CD1c-positive myeloid dendritic cell (primary cell): ENCODE results near the gene B4GALT7.
A peak's percentile ranks its signal among the peaks of the same experiment; 100 is the strongest.
"Not testable (repeated sequence)": the region's sequence is repeated elsewhere in the genome, so short reads cannot be mapped to it uniquely, and the experiment has no call there.

Experiments
- DNase-seq: peaks from one replicate; pipeline ENCODE4 v3.0.0-alpha.2; 2016; ENCODE audit errors: extremely low spot score

The B4GALT7 gene, protein sequence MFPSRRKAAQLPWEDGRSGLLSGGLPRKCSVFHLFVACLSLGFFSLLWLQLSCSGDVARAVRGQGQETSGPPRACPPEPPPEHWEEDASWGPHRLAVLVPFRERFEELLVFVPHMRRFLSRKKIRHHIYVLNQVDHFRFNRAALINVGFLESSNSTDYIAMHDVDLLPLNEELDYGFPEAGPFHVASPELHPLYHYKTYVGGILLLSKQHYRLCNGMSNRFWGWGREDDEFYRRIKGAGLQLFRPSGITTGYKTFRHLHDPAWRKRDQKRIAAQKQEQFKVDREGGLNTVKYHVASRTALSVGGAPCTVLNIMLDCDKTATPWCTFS

DNA sequence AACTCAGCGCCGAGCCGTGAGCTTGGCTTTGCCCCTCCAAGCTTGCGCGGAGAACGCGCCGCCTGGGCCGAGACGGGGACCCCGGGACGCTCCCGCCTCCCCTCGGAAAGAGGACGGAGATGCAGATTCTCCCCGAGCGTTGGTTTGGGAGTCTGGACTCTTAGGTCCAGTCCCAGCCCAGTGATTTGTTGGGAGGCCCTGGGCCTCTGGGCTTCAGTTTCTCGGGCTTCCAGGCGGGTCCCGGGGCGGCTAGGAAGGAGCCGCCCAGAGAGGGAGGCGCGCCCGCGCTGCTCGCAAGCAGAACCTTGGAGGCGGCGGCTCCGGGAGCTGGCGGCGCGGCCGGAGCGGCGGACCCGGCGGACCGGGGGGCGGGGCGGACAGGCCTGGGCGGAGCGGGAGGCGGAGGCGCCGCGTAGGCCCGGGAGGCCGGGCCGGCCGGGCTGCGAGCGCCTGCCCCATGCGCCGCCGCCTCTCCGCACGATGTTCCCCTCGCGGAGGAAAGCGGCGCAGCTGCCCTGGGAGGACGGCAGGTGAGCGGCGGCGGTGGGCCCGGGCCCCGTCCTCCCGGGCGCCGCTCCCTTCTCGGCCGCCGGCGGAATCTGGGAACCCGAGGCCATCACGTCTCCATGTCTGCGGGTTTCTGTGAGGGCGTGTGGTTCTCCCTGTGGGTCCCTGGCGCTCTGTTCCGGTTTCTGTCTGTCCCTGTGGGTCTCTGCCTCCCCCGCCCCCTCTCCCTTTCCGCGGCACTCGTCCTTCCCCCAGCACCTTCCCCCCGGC lies at the start of gene B4GALT7:
Gene B4GALT7 (plus strand): TSS at position 402 of the 777 bp plus-strand sequence. CDS start 79 bp downstream, at position 481.
- DNase-seq = peak; percentile 87

DNA sequence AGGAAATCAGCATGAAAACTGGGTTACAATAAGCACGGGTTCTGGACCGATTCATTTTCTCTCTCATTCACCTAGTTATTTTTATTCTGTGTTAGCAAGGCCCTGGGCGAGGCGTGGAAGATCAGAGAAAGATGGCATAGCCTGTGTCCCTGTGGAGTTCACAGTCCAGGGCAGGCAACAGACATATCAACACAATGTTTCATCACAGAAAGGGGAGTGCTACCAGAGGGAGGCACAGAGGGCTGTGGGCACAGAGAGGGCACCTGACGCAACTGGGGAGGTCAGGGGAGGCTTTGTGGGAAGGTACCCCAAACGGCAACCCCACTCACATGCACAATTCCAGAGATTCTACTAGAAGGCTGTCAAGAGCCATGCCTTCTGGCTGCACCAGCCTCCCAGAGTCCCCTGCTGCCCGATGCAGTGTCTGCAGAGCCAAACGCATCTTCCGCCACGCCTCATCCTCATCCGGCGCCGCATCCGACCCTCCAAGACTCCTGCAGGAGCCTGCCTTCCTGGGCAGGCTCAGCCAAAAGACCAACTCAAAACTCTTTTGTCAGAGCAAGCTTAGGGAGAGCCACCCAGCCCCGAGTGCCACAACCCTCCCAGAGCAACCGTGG lies 47.0 kb upstream of the B4GALT7 start:
- no peak for DNase-seq

DNA sequence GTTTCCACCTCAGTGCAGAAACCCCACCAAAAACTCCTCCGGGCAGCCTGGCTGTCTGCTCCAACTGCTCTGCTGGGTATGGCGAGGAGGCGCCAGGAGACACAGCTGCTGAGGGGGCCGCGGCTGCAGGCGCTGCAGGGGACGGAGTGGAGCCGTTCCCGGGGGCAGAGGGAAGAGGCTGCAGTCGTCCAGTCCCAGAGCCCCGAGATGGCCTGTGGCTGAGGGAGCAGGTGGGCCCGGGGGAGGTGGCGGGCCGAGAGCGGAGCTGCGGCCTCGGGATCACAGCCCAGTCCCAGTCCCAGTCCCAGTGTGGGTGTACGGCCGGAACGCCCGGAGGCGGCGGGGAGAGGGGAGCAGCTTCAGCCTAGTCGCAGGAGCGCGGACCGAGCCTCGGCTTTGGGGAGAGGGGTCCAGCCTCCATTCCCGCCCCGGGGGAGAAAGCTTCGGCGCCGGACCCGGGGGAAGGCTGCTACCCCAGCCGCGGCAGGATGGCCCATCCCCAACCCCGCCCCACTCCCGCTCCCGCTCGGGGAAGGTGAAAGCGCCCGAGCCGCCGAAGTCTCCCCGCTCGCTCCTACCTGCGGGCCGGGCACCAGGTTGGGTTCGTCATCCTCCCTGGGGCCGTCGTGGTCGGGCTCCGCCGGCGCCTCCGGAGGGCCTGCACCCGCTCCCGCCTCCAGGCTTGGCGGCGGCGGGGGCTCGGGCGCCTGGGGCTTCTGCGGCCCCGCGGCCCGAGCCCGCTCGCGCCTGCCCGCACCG lies 46.1 kb upstream of the B4GALT7 start:
- peak; percentile 35 for DNase-seq

DNA sequence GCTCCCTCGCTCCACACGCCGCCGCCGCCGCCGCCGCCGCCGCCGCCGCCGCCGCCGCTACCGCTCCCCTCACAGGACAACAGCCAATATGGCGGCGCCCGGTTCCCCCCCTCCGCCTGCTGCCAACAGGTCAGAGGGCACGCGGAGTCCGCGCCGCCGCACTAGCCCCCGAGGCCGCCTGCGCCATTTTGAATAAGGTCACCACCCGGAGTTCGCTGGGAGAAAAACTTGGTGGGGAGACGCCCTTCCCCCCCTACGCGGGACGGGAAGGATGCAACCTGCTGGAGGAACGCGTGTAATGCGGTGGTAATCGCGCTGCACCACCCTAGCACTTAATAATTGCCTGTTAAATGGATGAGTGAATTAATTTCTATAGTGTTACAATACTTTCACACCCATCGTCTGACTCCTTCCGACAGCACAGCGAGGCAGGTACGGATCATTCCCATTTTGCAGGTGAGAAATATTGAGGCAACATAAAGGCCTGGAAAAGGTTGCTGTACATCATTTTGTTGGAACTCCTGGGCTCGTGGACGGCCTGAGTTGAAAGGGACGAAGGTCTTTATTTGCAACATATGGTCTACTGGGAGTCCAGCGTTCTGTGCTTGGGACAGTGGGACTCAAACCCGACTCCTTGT lies 45.3 kb upstream of the B4GALT7 start, which contains the start of gene FAM193B:
Gene FAM193B (minus strand): TSS at position 90 of the 638 bp plus-strand sequence. CDS start 105 bp downstream, outside the sequence.
- peak; percentile 96 for DNase-seq

DNA sequence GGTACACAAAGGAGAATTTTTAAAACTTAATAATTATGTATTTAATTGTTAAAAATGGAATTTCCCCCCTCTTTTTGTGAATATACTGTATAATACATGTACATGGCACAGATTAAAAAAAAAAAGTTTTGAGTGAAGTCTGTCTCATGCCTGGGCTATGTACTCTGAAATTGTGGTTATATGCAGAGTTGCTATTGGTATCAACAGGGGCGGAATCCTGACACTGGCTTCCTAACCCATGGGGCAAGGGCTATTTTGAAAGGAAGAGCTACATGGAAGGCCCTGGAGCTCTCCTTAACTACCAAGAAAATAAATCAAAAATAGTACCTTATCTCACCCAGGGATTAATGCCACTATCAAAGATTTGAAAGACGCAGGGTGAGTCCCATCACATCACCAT lies 44.7 kb upstream of the B4GALT7 start:
- no peak for DNase-seq

DNA sequence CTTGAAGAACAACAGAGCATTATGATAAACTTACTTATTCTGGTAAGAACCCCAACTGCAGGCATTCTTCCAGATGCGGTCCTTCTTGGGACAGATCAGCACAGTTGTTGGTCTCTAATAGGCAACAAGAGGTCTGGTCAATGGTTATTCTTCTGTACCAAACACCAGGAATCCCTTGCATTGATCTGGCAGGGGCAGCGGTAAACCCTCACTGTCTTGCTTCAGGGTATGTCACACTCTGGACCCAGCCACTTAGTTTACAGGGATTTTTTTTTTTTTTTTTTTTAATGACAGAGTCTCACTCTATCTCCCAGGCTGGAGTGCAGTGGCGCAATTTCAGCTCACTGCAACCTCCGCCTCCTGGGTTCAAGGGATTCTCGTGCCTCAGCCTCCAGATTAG lies 44.3 kb upstream of the B4GALT7 start:
- no peak for DNase-seq

DNA sequence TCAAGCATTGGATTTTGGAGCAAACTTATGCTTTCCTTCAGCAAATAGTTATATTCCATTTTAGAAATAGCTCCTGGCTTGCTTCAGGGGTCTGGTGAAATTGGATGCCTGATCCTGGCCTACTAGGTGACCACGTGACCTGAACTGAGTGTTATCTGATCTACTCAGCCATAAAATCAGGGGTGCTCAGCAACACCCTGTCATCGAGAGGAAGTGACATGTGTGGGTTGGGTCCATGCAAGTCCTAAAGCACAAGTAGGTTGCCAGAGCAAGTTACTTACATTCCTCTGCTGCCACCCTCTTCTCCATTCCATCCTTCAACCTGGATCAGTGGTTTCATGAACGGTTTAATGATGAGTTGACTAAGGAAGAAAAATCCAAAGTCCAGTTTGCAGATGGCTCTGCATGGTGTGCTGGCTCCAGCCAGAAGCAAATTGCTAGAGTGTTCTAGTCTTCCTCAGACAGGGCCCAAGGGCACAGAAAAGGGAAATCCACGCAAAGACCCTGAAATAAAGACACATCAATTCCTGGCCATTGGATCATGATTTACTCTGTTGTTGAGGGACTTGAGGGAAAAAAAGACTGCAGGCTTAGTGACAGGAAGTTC lies 42.8 kb upstream of the B4GALT7 start:
- no peak for DNase-seq

DNA sequence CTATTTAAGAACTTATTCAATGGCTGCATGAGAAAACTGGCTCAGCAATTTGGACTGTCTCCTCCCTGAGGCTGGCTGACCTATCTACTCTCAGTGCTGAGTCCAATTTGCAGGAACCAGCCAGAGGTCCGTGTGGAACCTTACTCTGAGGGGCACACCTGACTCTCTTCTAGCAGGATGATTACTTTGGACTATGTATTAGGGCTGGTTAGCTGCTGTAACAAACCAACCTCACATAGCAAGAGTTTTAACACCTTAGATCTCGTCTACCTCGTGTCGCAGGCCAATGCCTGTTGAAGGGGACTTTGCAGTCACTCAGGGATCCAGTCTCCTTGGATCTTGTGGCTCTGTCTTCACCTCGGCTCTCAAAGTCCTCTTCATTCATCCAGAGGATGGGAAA lies 42.1 kb upstream of the B4GALT7 start:
- DNase-seq = no peak

DNA sequence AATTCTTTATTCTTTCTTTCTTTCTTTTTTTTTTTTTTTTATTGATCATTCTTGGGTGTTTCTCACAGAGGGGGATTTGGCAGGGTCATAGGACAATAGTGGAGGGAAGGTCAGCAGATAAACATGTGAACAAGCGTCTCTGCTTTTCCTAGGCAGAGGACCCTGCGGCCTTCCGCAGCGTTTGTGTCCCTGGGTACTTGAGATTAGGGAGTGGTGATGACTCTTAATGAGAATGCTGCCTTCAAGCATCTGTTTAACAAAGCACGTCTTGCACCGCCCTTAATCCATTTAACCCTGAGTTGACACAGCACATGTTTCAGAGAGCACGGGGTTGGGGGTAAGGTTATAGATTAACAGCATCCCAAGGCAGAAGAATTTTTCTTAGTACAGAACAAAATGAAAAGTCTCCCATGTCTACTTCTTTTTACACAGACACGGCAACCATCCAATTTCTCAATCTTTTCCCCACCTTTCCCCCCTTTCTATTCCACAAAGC lies 40.4 kb upstream of the B4GALT7 start:
- DNase-seq = not testable (repeated sequence)

DNA sequence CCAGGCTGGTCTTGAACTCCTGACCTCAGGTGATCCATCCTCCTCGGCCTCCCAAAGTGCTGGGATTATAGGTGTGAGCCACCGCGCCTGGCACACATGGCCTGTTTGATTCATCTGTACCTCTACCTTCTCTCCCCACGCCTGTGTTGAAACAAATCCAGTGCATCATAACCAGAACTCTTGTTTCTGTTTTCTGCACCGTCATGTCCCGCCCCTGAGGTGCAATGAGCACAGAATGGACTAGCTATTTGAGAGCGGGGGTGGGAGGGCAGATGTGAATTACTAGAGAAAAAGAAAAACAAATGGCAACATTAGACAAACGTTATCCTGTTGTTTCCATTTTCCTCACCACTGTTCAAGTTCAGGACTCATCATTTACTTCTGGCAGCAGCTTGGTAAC lies 34.9 kb upstream of the B4GALT7 start:
- no peak for DNase-seq

DNA sequence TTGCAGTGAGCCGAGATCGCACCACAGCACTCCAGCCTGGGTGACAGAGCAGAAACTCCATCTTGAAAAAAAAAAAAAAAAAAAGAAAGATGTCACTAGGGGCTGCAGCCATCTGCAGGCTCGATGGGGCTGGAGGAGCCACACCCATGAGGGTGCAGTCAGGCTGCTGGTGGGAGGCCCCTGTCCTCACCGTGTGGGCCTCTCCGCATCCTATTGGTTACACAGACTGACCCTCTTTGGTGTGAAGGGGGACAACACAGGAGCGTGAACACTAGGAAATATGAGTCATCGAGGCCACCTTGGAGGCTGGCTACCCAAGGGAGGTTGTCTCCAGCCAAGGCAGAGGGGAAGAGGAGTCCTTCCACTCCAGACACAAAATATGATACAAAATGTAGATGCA lies 31.6 kb upstream of the B4GALT7 start:
- no peak for DNase-seq

DNA sequence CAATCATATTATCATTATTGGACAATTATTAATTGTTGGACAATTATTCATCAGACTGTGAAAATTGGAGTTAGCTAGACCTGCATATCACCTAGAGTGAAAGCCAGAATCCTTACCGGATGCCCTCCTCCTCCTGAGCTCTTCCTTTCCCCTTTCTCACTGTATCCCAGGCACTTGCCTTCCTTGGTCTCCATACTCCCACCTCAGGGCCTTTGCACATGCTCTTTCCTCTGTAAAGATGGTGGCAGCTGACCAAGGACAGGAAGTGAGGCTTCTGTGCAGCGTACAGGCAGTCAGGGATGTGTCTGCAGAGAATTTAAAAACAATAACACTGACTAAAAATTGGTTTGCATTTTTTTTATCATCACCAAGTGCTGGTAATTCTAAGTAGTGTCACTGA lies 30.0 kb upstream of the B4GALT7 start:
- no peak for DNase-seq

DNA sequence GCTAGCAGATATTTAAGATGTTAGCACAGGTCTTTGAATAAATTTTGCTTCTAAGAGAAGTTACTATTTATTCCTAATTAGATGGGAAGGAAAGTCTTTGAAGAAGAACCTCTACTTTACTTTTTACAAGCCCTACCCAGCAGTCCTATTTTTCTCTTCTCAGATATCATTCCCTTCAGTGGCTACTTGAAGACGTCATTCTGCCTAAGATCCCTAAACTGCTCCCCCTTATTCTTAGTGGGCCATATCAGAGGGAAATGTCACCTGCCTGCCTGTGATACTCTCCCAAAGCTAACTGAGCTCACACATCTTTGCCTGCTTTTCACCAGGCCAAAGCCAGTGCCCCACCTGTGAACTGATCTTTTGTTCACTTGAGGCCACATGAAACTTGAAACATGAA lies 24.4 kb upstream of the B4GALT7 start:
- no peak for DNase-seq

DNA sequence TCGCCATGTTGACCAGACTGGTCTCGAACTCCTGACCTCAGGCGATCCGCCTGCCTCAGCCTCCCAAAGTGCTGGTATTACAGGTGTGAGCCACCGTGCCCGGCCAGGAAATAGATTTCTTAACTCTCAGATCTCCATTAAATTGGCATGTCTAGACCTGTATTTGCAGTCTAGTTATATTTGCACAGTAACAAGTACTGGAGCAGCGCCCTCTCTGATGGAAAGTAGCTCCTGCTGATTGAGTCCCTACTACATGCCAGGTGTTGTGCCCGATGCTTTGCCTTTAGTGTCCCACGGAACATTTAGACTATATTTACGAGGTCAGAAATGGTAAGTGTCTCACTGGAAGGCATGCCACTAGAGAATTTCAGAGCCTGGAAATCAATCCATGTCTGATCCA lies 23.8 kb upstream of the B4GALT7 start:
- DNase-seq = no peak

DNA sequence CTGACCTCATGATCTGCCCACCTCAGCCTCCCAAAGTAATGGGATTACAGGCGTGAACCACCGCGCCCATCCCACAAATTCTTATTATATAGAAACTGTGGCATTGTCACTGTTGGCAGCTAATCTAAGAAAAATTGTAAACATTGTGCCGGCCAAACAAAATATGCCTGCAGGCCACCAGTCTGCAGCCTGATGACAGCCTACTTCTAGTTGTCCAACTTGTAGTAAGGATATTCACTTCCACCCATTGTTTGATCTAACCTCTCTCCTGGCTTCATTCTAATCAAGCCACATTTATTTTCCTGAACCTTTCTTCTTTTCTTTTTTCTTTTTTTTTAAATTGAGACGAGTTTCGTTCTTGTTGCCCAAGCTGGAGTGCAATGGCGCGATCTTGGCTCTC lies 21.6 kb upstream of the B4GALT7 start:
- DNase-seq = no peak

DNA sequence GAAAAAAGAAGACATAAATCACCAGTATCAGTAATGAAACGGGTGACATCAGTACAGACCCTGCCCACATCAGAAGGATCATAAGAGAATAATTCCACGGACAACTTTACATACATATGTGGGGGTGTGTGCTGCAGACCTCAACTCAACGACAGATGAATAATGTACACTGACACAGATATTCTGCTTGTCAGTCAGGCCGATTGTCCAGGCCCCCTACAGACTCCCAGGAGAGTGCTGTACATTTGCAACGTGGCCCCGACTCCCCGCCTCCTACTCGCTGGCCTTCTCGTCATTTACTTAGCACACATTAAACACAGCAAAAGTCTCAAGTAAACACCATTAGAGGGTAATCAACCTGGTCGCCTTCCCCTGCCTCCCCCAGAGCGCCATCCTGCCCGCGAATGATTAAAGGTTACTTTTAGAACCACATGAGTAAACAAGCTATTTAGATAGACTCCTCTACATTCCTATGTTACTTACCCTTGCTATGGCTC lies 11.5 kb upstream of the B4GALT7 start:
- DNase-seq = no peak

DNA sequence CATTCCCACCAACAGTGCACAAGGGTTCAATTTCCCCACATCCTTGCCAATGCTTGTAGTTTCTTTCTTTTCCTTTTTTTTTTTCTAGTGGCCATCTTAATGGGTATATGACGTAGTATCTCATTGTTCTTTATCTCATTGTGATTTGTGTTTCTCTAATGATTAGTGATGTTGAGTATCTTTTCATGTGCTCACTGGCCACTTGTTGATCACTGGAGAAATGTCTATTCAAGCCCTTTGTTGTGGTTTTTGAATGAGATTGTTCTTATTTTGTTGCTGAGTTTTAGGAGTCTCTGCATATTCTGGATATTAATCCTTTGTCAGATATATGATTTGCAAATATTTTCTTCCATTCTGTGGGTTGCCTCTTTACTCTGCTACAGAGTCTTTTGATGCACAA lies 9.5 kb upstream of the B4GALT7 start:
- no peak for DNase-seq

DNA sequence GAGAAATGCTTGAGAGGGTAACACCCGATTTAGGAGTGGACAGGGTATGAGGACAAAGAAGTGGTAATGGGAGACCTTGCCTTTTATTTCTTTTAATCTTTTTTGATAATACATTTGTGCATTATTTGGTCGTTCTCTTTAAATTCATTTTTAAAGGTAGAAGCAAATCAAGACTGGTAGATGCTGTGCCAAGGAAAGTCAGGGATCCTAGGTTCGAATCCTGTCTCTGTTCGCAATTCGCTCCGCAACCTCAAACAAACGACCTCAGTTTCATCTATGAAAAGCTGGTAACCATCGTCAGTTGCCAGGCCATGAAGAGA lies 8.3 kb upstream of the B4GALT7 start:
- no peak for DNase-seq

DNA sequence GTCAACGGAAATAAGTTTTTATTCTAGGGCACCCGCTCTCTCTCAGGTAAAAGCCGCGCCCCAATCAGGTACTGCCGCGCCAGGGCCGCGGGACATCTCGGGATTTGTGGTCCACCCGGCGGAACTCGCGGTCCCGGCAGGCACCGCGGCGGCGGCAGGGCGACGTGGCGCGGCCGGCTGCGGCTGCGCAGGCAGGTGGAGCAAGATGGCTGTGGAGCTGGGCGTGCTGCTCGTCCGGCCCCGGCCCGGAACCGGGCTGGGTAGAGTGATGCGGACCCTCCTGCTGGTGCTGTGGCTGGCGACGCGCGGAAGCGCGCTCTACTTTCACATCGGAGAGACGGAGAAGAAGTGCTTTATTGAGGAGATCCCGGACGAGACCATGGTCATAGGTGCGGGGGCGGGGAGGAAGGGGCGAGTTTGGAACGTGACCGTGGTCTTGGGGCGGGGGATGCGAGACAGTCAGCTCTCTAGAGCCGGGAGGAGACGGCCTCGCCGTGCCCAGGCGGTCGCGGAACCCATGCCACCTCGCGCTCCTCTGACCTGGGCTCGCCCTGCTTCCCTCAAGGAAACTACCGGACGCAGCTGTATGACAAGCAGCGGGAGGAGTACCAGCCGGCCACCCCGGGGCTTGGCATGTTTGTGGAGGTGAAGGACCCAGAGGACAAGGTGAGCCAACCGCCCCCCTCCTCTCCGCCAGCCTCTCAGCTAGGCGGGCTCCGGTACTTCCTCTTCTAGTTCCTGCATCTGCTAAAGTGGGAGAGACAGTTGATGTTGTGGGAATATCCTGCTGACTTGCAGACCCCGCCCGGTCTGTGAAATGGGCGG lies 7.7 kb upstream of the B4GALT7 start, which contains the start of gene TMED9:
Gene TMED9 (plus strand): TSS at position 194 of the 825 bp plus-strand sequence. CDS start 12 bp downstream, at position 206.
- DNase-seq = peak; percentile 88

DNA sequence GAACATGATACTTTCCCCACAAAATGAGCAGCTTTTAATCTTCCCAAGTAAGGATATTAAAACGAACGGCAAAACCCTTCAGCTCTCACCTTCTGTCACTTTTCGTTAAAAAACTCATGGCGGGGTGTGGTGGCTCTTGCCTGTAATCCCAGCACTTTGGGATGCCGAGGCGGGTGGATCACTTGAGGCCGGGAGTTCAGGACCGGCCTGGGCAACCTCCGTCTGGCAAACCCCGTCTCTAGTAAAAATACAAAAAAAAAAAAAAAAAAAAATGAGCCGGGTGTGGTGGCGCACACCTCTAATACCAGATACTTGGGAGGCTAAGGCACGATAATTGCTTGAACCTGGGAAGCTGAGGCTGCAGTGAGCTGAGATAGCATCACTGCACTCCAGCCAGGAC lies 7.0 kb upstream of the B4GALT7 start:
- DNase-seq = no peak
